MCF 10A (cell line): ENCODE results near the gene NAA40. TPM values are rescaled to one million over a fixed set of nuclear protein-coding genes. Genes with fewer than 3 reads are reported as not detected.

ENCODE experiments used
- BruUV-seq: library from RNA; stranded (reverse); fragments of 400-500 nt; replicated peaks from 2 replicates; lab custom pipeline; 2021; lab: Mats Ljungman, UMichigan
- CTCF ChIA-PET: fragments of 300-600 bp; sonication (Branson Sonifier 250); formaldehyde crosslinking; extraction: SDS; loops from one replicate; lab custom pipeline; 2021; ENCODE audit warnings: antibody characterized with exemption, inconsistent platforms; lab: Yijun Ruan, JAX
- POLR2A ChIA-PET: fragments of 300-600, 350-650 bp; sonication (Branson Sonifier 250); formaldehyde crosslinking; extraction: SDS; loops from one replicate; lab custom pipeline; 2020; ENCODE audit warnings: antibody characterized with exemption, inconsistent platforms; lab: Yijun Ruan, JAX
- DNase-seq: peaks from one replicate; pipeline ENCODE4 v3.0.0-alpha.2; 2018; ENCODE audit not compliant: unreplicated experiment
- H3K27ac Mint-ChIP-seq: one replicate; pipeline ENCODE4 v1.8.0; 2022; ENCODE audit warnings: mild to moderate bottlenecking, low read depth, mixed read lengths; ENCODE audit not compliant: unreplicated experiment
- H3K27me3 Mint-ChIP-seq: one replicate; pipeline ENCODE4 v1.8.0; 2022; ENCODE audit warnings: mixed read lengths; ENCODE audit not compliant: insufficient read depth, unreplicated experiment
- H3K36me3 Mint-ChIP-seq: one replicate; pipeline ENCODE4 v1.8.0; 2022; ENCODE audit warnings: mild to moderate bottlenecking, moderate library complexity, mixed read lengths; ENCODE audit not compliant: insufficient read depth, unreplicated experiment
- H3K4me1 Mint-ChIP-seq: one replicate; pipeline ENCODE4 v1.8.0; 2022; ENCODE audit warnings: mixed read lengths; ENCODE audit not compliant: insufficient read depth, unreplicated experiment
- H3K4me3 Mint-ChIP-seq: one replicate; pipeline ENCODE4 v1.8.0; 2022; ENCODE audit warnings: mild to moderate bottlenecking, moderate library complexity, mixed read lengths; ENCODE audit not compliant: unreplicated experiment
- H3K9me3 Mint-ChIP-seq: one replicate; pipeline ENCODE4 v1.8.0; 2022; ENCODE audit warnings: mixed read lengths; ENCODE audit not compliant: unreplicated experiment
- CTCF ChIP-seq: fragments of 200-600 bp; IDR thresholded peaks from one replicate; pipeline ENCODE4 v1.8.0; 2022; ENCODE audit warnings: antibody characterized with exemption, mild to moderate bottlenecking; ENCODE audit not compliant: unreplicated experiment
- intact Hi-C: fragments of 100-400 bp; cut with micrococcal nuclease; formaldehyde crosslinking; loops from 2 replicates; pipeline ENCODE4 v1.14.1; 2022
- total RNA-seq: library from RNA; stranded (reverse); gene quantifications from 2 replicates; pipeline ENCODE4 v1.2.3, GENCODE V29; 2022

The NAA40 gene
- total RNA-seq, 1 experiment from 2014 or later, result 11.7 TPM

- Mint-ChIP-seq H3K36me3 (peaks cover 21% of the 10 kb centered on the region), H3K27ac (no peak overlapping the region), H3K9me3 (no peaks in the 10 kb centered on the region), H3K27me3 (no peaks in the 10 kb centered on the region), H3K4me1 (no peaks in the 10 kb centered on the region), H3K4me3 (no peak overlapping the region)
- no peak for DNase-seq
- intact Hi-C loops, result loop anchor here (10.0 kb wide), 1 partner anchor 308 kb away; no protein-coding TSS in a partner anchor
- TF ChIP-seq CTCF, result no peak
- CTCF ChIA-PET, result interaction anchor here (0.5 to 8.3 kb wide), 7 partner anchors 15 to 310 kb away, joined by 3 to 241 read pairs (median 4); partner anchors contain the start of gene MARK2
- no TSS peak for BruUV-seq
- POLR2A ChIA-PET, result interaction anchor here (2.7 kb wide), 1 partner anchor 105 kb away, joined by 14 read pairs; the partner anchor contains the start of gene MARK2
These were observed 4.0 kb downstream of the NAA40 start for GRCh38 chr11:63942803-63943202.

- H3K4me3 Mint-ChIP-seq, result no peak overlapping the region
- POLR2A ChIA-PET, result interaction anchor here (1.4 to 3.9 kb wide), 2 partner anchors 104 to 107 kb away, joined by 5 to 37 read pairs; partner anchors contain the start of gene MARK2
- no peak overlapping the region for H3K27ac Mint-ChIP-seq
These were observed 6.2 kb downstream of the NAA40 start for GRCh38 chr11:63944987-63945386.

GRCh38 chr11:63945477-63946163, 6.8 kb downstream of the NAA40 start:
- no TSS peak for BruUV-seq
- POLR2A ChIA-PET, result interaction anchor here (0.7 to 3.9 kb wide), 6 partner anchors 29 to 389 kb away, joined by 3 to 37 read pairs (median 5); partner anchors contain the start of genes COX8A, MARK2 and ZFTA
- Mint-ChIP-seq H3K36me3 (peaks cover 40% of the 10 kb centered on the region), H3K4me3 (no peak overlapping the region), H3K27me3 (no peaks in the 10 kb centered on the region), H3K4me1 (no peaks in the 10 kb centered on the region), H3K9me3 (no peaks in the 10 kb centered on the region), H3K27ac (no peak overlapping the region)
- peak; percentile 75 for DNase-seq
- intact Hi-C loops, result loop anchor here (1.0 to 10.0 kb wide), 3 partner anchors 108 to 311 kb away; partner anchors contain the start of gene ZFTA
- TF ChIP-seq CTCF, result peak; percentile 63
- CTCF ChIA-PET, result interaction anchor here (0.5 to 8.3 kb wide), 52 partner anchors 9 to 466 kb away, joined by 3 to 241 read pairs (median 4); partner anchors contain the start of genes ATL3, MARK2, STIP1 and ZFTA

More at GRCh38 chr11:63944987-63945386, 6.2 kb downstream of the NAA40 start:
- no peak for DNase-seq
- Mint-ChIP-seq H3K27me3 (no peaks in the 10 kb centered on the region), H3K4me1 (no peaks in the 10 kb centered on the region), H3K9me3 (no peaks in the 10 kb centered on the region), H3K36me3 (peaks cover 37% of the 10 kb centered on the region)
- CTCF ChIA-PET, result interaction anchor here (0.6 to 8.3 kb wide), 31 partner anchors 10 to 466 kb away, joined by 3 to 241 read pairs (median 4); partner anchors contain the start of genes MARK2 and ZFTA
- TF ChIP-seq CTCF, result no peak
- intact Hi-C loops, result loop anchor here (1.0 to 10.0 kb wide), 2 partner anchors 108 to 310 kb away; no protein-coding TSS in a partner anchor
- BruUV-seq, result no TSS peak
